MM.1S (cell line): ENCODE measurements around the gene MLPH.

ENCODE experiments used
- CTCF ChIP-seq: fragments of 300-600 bp; sonication (generic); IDR thresholded peaks from 2 replicates; pipeline ENCODE4 v1.5.1; 2016; ENCODE audit warnings: antibody characterized with exemption, low read length, mixed read lengths
- EZH2 ChIP-seq: fragments of 300-600 bp; sonication (generic); optimal IDR thresholded peaks from 2 replicates; pipeline ENCODE3; 2017; ENCODE audit warnings: low read depth, mild to moderate bottlenecking, antibody characterized with exemption, low read length, mixed read lengths
- EZH2phosphoT487 ChIP-seq: fragments of 300-600 bp; sonication (generic); IDR thresholded peaks from 2 replicates; pipeline ENCODE4 v1.6.1; 2018; ENCODE audit warnings: antibody characterized with exemption, low read length

- no peak for TF ChIP-seq CTCF
- TF ChIP-seq EZH2phosphoT487: no peak
- TF ChIP-seq EZH2: no peak
These were observed 85.7 kb downstream of the MLPH start for GRCh38 chr2:237572742-237573101.
